AG09309 (cell line): ENCODE measurements around the gene DSG3.

ENCODE experiments used
- DNase-seq: peaks from one replicate; pipeline ENCODE4 v3.0.0-alpha.2; 2010; ENCODE audit warnings: low read depth
- H3K4me3 ChIP-seq: 2 replicates; pipeline ENCODE4 v1.5.1; 2011; ENCODE audit warnings: mild to moderate bottlenecking, low read depth, low read length, moderate library complexity; ENCODE audit not compliant: control insufficient read depth
- CTCF ChIP-seq: IDR thresholded peaks from 2 replicates; pipeline ENCODE4 v1.5.1; 2011; ENCODE audit warnings: mild to moderate bottlenecking, low read depth, low read length, inconsistent platforms; ENCODE audit not compliant: insufficient read depth, control insufficient read depth; ENCODE audit errors: missing control alignments

Gene DSG3

GRCh38 chr18:31454066-31454708 lies 6.6 kb downstream of the DSG3 start:
- TF ChIP-seq CTCF = no peak
- DNase-seq = no peak
- H3K4me3 ChIP-seq = no peak overlapping the region

- no peak for TF ChIP-seq CTCF
- no peak overlapping the region for H3K4me3 ChIP-seq
- no peak for DNase-seq
Measured at GRCh38 chr18:31469629-31470028, 22.1 kb downstream of the DSG3 start.

GRCh38 chr18:31478688-31479087 lies 31.1 kb downstream of the DSG3 start:
- H3K4me3 ChIP-seq = no peak overlapping the region
- no peak for TF ChIP-seq CTCF
- no peak for DNase-seq

GRCh38 chr18:31482051-31482450 lies 34.5 kb downstream of the DSG3 start:
- TF ChIP-seq CTCF = no peak

GRCh38 chr18:31483396-31483795 lies 35.9 kb downstream of the DSG3 start:
- no peak overlapping the region for H3K4me3 ChIP-seq
- TF ChIP-seq CTCF = no peak
- DNase-seq = no peak

More at GRCh38 chr18:31482051-31482450, 34.5 kb downstream of the DSG3 start:
- no peak overlapping the region for H3K4me3 ChIP-seq
- DNase-seq = no peak

GRCh38 chr18:31484461-31484860 lies 36.9 kb downstream of the DSG3 start:
- TF ChIP-seq CTCF = no peak
- no peak overlapping the region for H3K4me3 ChIP-seq
- DNase-seq = no peak
